Embryonic facial prominence (tissue), 1 donor: ENCODE measurements around the gene ZNF597.
"Not testable (repeated sequence)": the region's sequence is repeated elsewhere in the genome, so short reads cannot be mapped to it uniquely, and the experiment has no call there.

Experiments
- DNase-seq: peaks from one replicate; pipeline ENCODE4 v3.0.0-alpha.2; 2016; ENCODE audit errors: extremely low spot score

ZNF597 gene

DNA sequence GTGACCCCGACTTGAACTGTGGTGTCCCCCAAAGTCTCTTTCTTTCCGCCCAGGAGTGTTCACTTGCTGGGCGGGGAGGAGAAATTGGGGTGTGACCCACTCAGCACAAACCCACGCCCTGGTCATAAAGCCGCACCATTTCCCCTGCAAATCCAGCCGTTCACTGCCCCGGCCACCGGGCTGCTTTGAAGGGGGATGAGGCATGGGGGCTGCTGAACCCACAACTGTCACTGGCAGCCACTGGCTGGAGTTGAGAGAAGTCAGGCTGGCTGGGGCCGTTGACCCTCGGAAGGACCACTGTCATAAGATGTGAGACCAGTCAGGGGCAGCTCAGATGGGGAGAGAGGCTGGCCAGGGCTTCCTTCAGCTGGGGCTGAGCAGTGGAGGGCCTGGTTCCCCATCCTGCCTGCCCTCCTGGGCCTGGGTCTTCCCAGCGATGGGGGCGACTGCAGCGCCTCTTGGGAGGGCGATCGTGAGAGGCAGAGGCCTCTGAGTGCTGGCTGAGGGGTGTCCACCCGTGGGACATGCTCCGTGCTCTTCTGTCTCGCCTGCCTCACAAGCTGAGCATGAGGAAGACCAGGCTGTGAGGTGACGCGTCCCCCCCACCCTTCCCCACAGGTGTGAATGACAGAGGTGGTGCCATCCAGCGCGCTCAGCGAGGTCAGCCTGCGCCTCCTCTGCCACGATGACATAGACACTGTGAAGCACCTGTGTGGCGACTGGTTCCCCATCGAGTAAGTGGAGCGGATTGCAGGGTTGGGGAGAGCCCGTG, 32.5 kb upstream of the ZNF597 start:
- no peak for DNase-seq

DNA sequence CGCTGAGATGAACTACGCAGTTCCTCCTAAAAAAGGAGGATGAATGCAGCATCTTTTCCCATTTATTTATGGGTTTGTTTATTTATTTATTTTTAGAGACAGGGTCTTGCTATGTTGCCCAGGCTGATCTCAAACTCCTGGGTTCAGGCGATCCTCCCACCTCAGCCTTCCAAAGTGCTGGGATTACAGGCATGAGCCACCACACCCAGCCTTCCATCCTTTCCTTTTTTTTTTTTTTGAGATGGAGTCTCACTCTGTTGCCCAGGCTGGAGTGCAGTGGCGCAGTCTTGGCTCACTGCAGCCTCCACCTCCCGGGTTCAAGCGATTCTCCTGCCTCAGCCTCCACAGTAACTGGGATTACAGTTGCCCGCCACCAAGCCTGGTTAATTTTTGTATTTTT, 31.6 kb upstream of the ZNF597 start:
- not testable (repeated sequence) for DNase-seq

DNA sequence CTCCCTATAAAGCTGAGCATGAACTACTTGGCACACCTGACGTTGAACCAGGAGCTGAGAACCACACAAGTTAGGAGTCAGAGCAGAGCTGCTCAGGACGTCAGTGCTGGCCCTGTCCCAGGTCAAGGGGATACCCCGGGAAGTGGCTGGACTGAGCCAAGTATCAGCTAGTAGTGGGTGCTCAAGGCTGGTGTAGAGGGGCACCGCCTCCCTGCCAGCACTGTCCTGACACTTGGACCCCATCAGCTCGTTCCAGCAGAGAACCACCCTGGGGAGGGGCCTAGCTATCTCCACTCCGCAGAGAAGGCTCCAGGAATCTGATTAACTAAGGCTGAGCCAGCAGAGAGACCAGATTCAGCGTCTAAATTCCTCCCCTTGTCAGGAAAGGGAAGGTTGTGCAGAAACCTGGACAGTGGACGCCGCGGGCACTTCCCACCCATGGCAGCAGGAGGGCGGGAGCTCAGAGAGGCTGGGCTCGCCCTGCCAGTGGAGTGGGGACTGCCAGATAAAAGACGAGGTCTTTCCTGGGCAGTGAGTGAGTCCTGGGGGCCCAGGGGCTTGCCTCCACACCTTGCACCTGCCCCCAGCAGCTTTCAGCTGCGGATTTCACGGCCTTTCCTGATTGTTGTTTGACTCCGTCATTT, 31.0 kb upstream of the ZNF597 start:
- no peak for DNase-seq

DNA sequence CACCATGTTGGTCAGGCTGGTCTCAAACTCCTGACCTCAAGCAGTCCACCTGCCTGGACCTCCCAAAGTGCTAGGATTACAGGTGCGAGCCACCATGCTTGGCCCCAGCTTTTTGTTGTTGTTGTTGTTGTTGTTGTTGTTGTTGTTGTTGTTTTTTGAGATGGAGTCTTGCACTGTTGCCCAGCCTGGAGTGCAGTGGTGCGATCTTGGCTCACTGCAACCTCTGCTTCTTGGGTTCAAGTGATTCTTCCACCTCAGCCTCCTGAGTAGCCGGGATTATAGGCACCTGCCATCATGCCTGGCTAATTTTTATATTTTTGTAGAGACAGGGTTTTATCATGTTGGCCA, 30.3 kb upstream of the ZNF597 start:
- not testable (repeated sequence) for DNase-seq

- DNase-seq: no peak
Measured at GRCh38 chr16:3472878-3473595, 29.7 kb upstream of the ZNF597 start.

- DNase-seq: no peak
Measured at GRCh38 chr16:3471518-3472176, 28.3 kb upstream of the ZNF597 start.

GRCh38 chr16:3470723-3471122, 27.4 kb upstream of the ZNF597 start:
- no peak for DNase-seq

DNA sequence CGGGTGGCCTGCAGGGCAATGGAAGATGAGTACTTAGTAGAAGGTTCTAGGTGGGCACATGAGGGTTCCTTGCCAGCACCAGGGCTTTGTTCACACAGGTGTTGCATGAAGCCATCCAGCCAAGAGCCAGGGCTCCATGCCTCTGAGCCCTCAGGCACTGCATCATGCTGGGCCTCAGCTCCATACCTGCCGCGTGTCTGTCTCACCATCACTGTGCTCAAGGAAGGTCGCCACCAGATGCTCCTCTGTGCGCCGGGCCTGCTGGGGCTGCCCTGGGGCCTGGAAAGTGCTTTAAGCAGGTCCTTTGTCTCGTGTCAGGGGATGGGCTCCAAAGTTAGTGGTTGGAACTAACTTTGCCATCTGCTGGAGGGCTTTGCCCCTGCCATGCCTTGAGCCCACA, 26.4 kb upstream of the ZNF597 start:
- no peak for DNase-seq

GRCh38 chr16:3468501-3468900, 25.2 kb upstream of the ZNF597 start:
- DNase-seq: no peak

DNA sequence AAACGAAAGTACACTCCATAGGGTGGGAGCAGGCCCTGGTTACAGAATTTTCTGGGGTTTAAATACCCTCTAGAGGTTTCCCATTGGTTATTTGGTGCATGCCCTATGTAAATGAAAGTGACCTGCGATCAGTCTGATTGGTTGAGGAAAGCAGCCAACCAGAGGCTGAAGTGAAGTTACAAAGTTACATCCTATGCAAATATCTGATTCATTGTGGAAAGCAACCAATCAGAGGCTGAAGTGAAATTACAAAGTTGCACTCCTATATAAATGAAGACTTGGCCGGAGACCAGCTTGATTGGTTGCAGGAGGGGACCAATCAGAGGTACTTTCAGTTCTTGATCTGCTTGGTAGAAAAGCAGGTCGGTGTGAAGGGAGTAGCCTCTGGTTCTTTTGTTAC, 24.6 kb upstream of the ZNF597 start:
- DNase-seq: no peak

- DNase-seq: no peak
Measured at GRCh38 chr16:3467182-3467581, 23.9 kb upstream of the ZNF597 start.

- no peak for DNase-seq
Measured at GRCh38 chr16:3465911-3466584, 22.7 kb upstream of the ZNF597 start.

GRCh38 chr16:3465301-3465700, 22.0 kb upstream of the ZNF597 start:
- no peak for DNase-seq

GRCh38 chr16:3461151-3461550, 17.8 kb upstream of the ZNF597 start:
- DNase-seq: no peak

DNA sequence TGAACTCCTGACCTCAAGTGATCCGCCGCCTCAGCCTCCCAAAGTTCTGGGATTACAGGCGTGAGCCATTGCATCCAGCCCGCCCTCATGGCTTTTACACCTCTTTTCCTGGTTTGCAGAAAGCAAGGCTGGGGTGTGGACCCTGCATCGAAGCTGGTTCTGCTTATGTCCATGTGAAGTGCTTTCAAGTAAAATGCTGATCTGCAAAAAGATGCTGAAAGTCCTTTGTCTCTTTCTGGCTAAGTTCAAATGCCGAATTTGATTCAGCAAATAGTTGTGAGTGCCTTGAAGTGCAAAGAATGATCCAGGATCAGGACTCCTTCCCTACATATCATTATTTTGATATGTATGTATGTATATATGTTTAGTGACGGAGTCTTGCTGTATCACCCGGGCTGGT, 17.3 kb upstream of the ZNF597 start:
- DNase-seq: no peak

- DNase-seq: no peak
Measured at GRCh38 chr16:3460121-3460520, 16.8 kb upstream of the ZNF597 start.

DNA sequence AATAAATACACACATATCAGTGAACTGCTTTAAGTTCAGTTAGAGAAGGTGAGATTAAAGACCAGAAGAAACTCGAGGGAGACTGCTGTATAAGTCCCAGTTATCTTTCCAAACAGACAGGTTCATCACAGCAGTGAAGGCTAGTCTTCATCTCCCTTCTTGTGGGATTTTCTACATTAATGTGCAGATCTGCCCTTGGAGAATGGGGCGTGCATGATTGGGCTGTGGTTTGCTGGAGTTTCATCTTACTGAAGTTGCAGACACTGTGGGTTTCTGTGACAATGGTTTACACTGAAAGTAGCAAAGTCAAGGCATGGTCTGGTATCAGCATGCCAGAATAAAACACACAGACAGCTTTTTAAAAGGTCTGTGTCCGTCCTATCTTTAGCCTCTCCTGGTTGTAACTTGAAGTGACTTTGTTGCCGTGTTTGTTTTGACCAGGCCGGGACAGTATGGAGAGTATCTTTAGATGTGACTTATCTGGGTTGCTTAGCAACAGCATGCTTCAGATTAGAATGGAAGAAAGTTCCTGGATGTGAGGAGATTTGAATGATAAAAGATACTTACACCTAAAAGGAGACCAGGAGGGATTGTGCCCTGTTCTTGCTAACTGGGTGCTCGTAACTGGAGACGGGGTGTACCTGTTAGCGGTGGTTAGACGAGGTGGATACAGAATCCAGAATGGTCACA, 16.2 kb upstream of the ZNF597 start:
- DNase-seq: no peak

- DNase-seq: no peak
Measured at GRCh38 chr16:3458852-3459361, 15.6 kb upstream of the ZNF597 start.

DNA sequence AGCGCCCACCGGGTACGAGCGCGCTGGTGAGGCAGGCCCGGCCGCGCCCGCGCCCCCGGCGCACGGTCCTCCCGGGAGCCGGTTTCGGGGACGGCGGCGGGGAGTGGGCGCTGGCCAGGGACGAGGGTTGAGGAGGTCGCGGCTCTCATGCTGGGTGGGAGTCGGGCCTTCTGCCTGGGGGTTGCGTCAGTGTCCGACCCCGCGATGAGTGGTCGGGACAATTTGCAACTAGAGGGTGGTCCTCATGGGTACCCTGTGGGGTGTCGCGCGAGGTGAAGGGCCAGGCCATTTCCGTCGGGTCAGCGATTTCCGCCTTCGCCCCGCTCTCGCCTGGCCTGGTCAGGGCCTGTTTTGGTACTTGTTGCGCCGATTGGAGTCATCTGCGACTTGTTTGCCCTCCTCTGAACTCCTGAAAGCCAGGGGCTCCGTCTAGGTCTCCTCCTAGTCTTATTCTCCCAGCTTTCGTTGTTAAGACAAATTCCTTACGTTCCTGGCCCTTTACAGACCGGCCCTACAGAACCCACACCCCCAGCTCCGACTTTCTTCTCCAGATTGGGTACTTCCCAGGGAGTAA, 15.1 kb upstream of the ZNF597 start:
- DNase-seq: no peak

GRCh38 chr16:3457434-3458252, 14.3 kb upstream of the ZNF597 start:
- DNase-seq: peak; percentile 74
